Stimulated activated CD8-positive, alpha-beta memory T cell treated with anti-CD3 and anti-CD28 coated beads, Interleukin-2, amount 100 ng/mL, for 48 hours (primary cell): ENCODE data around the gene OPTN.

Experiments used
- DNase-seq, 2 donors: peaks; one replicate each; pipeline ENCODE4 v3.0.0-alpha.2; 2020; ENCODE audit warnings: low read depth in 2 of 2

OPTN gene

DNA sequence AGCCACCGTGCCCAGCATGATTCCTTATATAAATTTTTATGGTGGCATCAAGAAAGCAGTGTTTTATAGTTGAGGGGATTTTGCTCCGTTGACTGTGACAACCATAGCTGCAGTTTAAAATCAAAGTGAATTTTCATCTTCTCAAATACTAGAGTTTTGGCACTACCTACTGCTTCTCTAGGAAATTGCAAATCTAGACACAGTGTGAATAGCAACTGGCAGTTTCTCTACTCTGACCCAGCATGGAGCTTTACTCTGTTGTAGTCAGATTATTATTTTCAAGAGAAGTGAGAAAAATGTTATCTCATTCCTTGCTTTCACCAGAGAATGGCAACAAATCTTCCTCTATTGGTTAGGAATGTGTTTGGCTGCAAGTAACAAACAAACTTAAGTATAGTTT lies 84.3 kb downstream of the OPTN start:
- DNase-seq, result no peak

DNA sequence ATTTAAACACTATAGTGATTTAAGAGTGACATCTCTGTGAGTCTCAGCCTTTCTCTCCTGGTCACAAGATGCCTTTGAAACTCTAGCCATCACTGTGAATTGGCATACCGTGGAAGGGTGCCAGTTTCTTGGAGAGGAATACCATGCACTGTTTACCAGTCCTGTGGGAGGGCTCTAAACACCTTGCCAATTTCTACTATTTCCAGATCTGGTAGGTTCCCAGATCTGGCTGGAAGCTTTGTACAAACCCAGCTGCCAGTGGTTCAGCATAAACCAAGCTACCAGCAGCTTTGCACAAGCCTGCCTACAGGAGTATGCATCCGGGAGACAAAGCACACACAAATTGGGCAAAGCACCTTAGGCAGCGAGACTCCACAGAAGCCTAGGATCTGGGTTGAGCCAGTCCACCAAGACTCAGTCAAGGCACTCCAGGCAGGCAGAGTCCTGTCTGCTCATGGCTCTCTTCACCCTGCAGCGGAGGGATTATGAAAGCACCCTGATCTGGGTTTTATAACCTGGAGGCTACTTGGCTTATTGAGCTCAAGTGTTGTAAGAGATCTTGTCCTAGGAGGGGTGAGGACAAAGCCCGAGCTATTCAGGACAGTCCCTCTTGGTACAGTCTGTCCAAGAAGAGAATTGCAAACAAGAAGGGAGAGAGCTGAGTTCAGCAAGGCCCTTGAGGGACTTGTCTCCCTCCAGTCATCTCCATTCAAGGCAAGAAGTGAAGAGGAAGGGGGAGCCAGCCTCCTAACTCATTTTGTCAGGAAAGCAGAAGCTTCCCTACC lies 85.0 kb downstream of the OPTN start:
- no peak for DNase-seq

DNA sequence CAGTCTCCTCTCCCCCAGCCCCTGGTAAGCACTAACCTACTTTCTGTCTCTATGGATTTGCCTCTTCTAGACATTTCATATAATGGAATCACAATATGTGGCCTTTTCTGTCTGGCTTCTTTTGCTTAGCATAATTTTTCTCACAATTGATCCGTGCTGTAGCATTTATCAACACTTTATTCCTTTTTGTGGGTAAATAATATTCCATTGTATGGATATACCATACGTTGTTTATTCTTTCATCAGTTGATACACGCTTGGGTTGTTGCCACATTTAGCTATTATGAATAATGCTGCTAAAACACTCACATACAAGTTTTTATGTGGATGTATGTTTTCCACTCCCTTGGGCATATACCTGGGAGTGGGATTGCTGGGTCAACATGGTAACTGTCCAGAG lies 87.2 kb downstream of the OPTN start:
- no peak for DNase-seq
